CD4-positive, alpha-beta T cell treated with Interferon gamma for 1 hour (primary cell): Measurements from ENCODE around the gene CPD.
"Not testable (repeated sequence)": the region's sequence is repeated elsewhere in the genome, so short reads cannot be mapped to it uniquely, and the experiment has no call there.

Source experiments
- DNase-seq: peaks from one replicate; pipeline ENCODE4 v3.0.0-alpha.2; 2020

The CPD gene

GRCh38 chr17:30378825-30379302 is at the start of gene CPD:
CPD (plus strand) TSS chr17:30378927; CDS start chr17:30378981, 54 bp downstream.
- DNase-seq: peak; percentile 94

- peak; percentile 39 for DNase-seq
These were observed 46.6 kb upstream of the CPD start for GRCh38 chr17:30332057-30332542.

GRCh38 chr17:30333503-30334360 is 45.0 kb upstream of the CPD start, which contains the start of gene TMIGD1:
TMIGD1 (minus strand) TSS chr17:30334057; CDS start chr17:30332133, 1,924 bp downstream.
- no peak for DNase-seq

- DNase-seq: no peak
These were observed 44.3 kb upstream of the CPD start for GRCh38 chr17:30334421-30334820.

DNA sequence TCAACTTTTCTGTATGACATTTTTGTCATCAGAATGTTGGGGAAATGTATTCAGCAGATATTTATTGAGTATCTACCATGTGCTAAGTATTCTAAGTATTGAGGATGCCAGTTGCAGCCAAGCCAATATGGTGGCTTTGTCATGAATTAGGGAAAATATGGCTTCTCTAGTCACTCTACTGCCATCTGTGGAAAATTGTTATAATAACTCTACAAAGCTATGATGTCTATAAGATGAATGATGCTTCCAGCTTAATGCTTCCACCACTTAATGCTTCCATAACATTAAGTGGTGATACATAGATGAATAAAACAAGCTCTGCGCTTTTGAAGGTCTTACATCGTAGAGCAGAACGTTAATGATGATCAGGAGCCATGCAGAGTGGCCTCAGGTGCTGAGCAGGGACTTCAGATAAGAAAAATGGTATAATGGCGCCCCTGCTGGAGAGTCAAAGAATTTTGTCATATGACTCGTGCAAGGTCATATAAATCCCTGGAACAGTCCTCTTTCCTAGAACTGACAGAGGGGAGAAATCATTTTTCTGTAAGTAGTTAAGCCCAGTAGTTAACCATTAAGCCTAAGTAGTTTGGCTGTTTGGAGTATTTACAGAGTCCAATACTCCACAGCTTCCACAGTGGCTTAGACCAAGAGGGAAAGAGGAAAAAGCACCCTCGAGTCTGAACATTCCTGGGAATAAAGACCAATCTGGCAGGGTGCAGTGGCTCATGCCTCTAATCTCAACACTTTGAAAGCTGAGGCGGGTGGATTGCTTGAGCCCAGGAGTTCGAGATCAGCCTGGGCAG is 42.2 kb upstream of the CPD start:
- peak; percentile 47 for DNase-seq

- no peak for DNase-seq
These were observed 41.2 kb upstream of the CPD start for GRCh38 chr17:30337393-30337999.

DNA sequence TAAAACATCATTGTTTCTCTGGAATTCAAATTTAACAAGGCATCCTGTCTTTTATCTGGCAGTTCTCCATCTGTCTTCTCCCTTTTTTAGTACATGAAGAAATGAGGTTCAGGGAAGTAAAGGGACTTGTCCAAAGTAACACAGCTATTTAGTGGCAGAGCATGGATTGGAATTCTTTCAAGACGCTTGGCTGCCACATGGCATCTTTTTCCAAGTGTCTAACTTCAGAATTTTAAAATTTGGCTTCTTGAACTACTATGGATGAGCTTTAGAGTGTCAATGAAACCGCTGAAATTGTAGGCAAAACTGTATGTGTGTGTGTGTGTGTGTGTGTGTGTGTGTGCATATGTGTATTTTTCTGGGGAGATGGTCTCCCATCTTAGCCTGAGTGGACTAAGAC is 39.6 kb upstream of the CPD start:
- no peak for DNase-seq

- DNase-seq: no peak
These were observed 37.8 kb upstream of the CPD start for GRCh38 chr17:30340801-30341356.

GRCh38 chr17:30341703-30342249 is 37.0 kb upstream of the CPD start:
- no peak for DNase-seq

DNA sequence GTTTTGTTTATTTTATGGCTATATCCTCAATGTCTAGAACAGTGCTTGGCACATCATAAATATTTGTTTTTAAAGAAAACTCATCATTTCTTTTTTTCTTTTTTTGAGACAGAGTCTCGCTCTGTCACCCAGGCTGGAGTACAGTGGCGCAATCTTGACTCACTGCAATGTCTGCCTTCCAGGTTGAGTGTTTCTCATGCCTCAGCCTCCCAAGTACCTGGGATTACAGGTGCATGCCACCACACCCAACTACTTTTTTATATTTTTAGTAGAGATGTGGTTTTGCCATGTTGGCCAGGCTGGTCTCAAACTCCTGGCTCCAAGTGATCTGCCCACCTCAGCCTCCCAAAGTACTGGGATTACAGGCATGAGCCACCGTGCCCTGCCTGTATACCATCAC is 35.5 kb upstream of the CPD start:
- DNase-seq: not testable (repeated sequence)

DNA sequence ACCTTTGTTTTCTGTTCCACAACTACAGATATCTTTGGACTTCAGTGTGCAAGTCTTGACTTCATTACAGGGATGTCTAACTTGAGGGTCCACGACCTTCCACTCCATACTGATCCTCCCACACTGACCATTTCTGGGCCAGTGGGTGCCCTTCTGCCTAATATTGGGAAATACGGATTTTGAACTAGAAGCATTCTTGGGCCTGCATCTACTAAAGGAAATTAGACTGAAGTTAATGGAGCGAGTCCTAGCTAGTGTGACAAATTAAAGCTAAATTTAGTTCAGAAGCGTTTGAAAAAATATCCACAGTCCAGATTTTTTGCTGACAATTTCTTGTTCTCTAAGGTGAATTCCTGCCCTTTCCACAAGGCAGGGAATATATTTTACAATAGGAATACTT is 34.9 kb upstream of the CPD start:
- no peak for DNase-seq

GRCh38 chr17:30344283-30345088 is 34.2 kb upstream of the CPD start:
- DNase-seq: no peak

DNA sequence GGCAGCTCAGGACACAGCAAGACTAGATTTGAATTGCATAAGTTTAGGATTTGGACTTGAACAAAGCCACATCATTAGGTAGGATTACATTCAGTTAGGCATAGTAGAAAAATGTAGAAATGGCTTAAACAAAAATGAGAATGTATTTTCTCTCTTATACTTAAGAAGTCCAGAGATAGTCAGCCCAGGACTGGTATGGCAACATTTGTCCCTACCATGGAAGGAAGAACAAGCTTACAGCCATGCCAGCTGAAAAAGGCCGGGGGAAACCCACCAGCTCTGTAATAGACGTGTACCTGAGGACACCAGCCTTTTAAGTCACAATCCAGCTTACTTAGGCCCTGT is 33.7 kb upstream of the CPD start:
- no peak for DNase-seq

- DNase-seq: no peak
These were observed 33.1 kb upstream of the CPD start for GRCh38 chr17:30345527-30346075.

DNA sequence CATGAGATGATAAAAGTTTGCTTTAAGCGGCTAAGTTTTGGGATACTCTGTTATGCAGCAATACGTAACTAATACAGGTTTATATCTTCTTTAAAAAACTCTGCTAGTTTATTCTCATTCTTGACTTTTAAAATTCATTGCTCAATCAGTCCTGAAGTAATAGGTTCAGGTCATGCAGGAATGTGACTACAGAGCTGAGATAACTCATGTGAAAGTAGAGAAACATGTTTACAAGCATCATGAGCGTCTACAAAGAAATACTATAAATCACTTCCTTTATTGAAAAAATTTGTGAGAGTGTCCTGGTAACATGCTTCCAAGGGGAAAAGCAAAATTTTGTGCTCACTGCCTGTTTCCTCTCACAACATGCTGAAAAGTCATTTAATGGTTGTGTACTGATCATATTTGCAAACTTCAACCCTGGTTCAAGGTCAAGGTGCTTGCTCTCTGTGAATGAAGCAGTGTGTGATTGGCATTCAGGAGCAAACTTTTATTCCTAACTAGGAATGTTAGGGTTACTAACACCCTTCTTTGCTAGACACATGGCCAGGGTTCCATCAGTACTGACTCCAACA is 32.4 kb upstream of the CPD start:
- DNase-seq: no peak

GRCh38 chr17:30347488-30347887 is 31.2 kb upstream of the CPD start:
- no peak for DNase-seq

GRCh38 chr17:30349252-30349651 is 29.5 kb upstream of the CPD start:
- no peak for DNase-seq

- peak; percentile 40 for DNase-seq
These were observed 27.5 kb upstream of the CPD start for GRCh38 chr17:30351263-30351662.

GRCh38 chr17:30351735-30352134 is 27.0 kb upstream of the CPD start:
- DNase-seq: no peak

DNA sequence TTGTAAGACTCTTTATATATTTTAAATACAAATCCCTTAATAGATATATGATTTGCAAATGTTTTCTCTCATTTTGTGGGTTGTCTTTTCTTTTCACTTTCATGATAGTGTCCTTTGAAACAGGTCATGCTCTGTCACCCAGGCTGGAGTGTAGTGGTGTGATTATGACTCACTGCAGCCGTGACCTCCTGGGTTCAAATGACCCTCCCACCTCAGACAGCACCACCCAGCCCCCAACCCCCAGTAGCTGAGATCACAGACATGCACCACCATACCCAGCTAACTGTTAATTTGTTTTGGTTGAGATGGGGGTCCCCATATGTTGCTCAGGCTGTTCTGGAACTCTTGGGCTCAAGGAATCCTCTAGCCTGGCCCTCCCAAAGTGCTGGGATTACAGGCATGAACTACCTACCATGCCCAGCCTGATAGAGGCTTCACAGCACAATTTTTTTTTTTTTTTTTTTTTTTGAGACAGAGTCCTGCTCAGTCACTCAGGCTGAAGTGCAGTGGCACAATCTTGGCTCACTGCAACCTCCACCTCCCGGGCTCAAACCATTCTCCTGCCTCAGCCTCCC is 26.4 kb upstream of the CPD start:
- peak; percentile 56 for DNase-seq

DNA sequence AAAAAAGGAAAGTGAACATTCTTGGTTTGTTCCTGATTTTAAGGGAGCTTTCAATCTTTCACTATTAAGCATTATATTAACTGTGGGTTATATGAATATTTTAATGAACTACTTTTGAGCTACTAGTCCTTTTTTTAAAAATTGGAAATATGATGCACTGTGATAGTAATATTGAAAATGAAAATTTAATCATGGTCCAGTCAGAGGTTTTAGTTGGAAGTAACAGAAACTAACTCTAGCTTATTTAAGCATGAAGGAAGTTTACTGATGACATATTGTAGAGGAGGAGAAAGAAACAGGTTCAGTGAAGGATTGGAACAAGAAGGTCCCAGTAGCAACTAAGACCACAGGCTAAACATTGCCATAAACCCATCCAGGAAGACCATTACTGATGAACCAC is 24.0 kb upstream of the CPD start:
- DNase-seq: no peak
